ENCODE results near the gene FBXO36.

- no peak for TF ChIP-seq ZNF565 (CRISPR knock-in tag; conservative IDR thresholded peaks at IDR 0.05; ENCODE audit: low read depth)
- TF ChIP-seq BACH2 (CRISPR knock-in tag; IDR thresholded peaks at IDR 0.05; ENCODE audit: borderline replicate concordance) = no peak
- no peak for TF ChIP-seq PATZ1 (CRISPR knock-in tag; IDR thresholded peaks at IDR 0.05; ENCODE audit: borderline replicate concordance)
- no peak for TF ChIP-seq RARB (CRISPR knock-in tag; IDR thresholded peaks at IDR 0.05)
Observed at GRCh38 chr2:229980431-229981184, 58.3 kb downstream of the FBXO36 start.

All from SK-N-SH treated with all-trans-retinoic acid at 6 μM for 48 hours (cell line).